ENCODE data around the gene SYT14. TPM values are rescaled to one million over a fixed set of nuclear protein-coding genes. Genes with fewer than 3 reads are reported as not detected.
"Not testable (repeated sequence)": the region's sequence is repeated elsewhere in the genome, so short reads cannot be mapped to it uniquely, and the experiment has no call there.

Gene SYT14
- polyA plus RNA-seq, 4 donors, result 0.26 to 0.39 (median 0.30) TPM

DNA sequence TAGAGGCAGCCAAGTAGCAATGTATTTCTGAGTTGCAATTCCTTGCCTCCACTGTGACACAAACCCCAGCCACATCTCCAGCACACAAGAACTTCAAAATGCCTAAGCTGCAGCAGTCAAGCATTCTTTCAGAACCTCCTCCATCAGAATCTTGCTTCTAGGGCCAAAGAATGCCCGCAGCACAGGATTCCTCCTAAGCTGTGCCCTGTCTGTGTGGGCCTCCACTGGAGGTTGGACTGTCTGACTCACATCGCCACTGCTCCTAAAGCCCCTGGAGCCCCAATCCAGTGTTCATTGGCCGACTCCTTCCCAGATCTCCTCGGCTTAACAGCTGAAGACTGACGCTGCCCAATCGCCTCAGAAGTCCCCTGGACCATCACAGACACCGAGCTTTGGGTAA, 251.4 kb downstream of the SYT14 start:
- DNase-seq (ENCODE audit: low read depth in 4 of 4, low spot score in 3 of 4), result no peak

DNA sequence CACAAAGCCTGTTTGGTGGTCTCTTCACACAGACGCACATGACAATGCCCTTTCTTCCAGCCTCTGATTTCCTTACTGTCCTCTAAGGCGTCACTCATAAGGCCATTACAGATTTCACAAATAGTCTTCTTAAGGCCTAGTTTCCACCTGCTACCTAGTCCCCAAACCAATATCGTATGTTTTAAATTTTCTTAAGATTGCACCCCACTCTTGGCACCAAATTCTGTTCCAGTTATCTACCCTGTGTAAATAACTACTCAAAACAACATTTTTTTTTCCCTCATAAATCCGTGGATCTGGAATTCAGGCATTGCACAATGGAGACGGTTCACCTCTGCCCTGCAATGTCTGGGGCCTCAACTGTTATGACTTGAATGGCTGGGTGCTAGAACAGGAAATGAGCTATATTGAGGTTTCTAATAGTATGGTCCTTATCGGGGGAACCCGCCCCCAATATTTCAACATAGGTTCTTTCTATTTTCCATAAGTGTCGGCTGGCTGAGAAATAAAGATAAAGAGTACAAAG, 257.7 kb downstream of the SYT14 start:
- DNase-seq (ENCODE audit: low read depth in 4 of 4, low spot score in 3 of 4), result no peak

DNA sequence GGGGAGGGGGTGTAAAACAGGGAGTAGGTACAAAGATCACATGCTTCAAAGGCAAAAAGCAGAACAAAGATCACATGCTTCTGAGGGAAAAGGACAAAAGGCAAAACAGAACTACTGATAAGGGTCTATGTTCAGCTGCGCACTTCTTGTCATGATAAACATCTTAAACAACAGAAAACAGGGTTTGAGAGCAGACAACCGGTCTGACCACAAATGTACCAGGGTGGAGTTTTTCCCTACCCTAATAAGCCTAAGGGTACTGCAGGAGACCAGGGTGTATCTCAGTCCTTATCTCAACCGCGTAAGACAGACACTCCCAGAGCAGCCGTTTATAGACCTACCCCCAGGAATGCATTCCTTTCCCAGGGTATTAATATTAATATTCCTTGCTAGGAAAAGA, 258.2 kb downstream of the SYT14 start:
- not testable (repeated sequence) for DNase-seq (ENCODE audit: low read depth in 4 of 4, low spot score in 3 of 4)

DNA sequence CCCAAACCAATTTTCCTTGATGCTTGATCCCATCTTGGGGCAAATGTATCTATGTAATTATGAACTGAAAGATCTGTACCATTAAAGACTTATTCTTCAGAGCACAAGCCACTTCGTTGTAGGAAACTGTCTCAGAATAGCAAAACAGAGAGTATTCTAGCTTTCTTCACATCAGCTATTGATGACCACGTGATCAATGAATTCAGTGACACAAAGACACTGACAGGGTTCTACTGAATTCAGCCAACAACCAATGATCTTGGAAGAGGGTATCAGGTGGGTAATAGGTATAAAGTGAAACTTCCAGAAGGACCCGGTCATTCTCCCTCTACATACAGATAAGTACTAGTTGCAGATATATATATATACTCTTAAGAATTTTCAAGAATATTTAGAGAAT, 260.8 kb downstream of the SYT14 start:
- DNase-seq (ENCODE audit: low read depth in 4 of 4, low spot score in 3 of 4), result no peak

DNA sequence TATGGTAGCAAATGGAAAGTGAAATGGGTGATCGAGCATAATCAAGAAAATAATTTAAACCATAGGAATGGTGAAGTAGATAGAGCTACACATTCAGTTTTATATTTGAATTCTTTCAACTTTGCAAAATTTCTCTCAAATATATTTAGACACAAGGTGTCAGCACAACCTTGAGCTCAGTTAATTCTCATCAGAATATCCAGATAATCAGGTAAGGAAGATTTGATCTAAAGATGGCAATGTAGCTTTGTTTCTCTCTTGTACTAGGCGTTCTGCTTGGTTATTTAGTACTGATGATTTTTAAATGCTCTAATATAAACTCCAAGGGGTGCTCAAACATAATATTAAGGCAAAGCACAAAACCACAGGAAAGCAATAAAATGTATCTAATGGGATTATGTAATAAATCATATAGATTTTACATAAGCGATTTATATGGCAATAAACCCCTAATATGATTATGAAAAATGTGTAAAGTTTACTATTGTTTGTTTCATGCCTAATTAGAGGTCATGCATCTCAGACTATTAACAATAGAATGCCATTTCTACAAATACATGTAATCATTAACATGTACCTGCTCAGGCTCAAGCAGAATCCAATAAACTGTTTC, 262.2 kb downstream of the SYT14 start:
- DNase-seq (ENCODE audit: low read depth in 4 of 4, low spot score in 3 of 4), result no peak

DNA sequence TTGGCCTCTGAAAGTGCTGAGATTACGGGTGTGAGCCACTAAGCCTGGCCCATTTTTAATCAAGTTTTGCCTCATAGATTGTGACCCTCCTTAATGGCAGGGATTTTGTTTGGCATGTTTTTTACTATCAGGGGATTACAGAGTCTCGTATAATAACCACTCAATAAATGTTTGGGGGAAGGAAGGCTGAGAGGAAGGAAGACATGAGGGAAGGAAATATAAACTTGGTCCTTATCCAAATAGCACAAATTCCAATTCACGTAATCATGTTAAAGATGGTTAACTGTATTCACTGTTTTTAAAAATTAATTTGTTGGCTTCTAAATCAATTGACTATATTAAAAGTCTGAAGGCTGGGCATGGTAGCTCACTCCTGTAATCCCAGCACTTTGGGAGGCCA, 263.7 kb downstream of the SYT14 start:
- no peak for DNase-seq (ENCODE audit: low read depth in 4 of 4, low spot score in 3 of 4)

DNA sequence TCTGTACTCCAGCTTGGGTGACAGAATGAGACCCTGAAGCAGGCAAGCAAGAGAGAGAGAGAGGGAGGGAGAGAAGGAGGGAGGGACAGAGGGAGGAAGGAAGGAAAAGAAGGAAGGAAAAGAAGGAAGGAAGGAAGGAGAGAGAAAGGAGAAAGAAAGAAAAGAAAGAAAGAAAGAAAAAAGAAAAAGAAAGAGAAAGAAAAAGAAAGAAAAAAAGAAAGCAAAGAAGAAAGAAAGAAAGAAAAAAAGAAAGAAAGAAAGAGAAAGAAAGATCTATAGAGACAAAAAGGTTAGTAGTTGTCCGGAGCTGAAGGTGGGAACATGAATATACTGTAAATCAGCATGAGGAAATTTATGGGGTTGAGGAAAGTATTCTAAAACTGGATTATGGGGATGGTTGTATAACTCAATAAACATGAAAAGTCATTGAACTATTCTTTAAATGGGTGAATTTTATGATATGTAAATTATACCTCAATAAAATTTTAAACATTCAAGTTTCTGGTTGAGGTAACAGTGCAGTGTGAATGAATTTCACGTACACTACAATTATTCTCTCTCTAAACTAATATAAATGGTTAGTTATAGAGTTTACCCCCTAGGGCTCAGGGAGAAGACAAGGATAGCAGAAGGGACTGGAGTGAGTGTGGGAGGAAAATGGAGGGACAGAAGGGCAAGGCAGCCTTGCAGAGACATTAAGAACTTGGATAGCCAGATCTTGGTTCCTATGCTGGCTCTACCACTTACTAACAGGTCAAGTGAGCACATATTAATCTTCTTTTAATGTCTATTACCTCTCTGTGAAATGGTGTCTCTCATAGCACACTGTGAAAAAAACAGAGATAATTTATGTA, 269.8 kb downstream of the SYT14 start:
- no peak for DNase-seq (ENCODE audit: low read depth in 4 of 4, low spot score in 3 of 4)

DNA sequence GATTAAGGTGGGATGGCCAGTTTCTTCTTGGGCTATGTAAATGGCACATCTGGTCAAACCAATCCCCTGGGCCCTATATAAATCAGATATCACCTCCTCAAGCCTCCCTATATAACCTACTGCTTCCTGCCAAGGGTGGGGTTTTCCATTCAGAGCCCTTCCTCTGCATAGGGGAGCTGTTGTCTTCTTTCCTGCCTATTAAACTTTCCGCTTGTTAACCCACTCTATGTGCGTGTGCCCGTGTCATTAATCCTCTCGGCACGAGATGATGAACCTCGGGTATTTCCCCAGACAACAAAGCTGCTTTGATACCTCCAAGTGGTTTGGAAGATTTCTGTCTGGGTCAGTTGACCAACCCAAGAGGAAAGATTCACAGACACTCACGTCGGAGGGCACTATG, 275.3 kb downstream of the SYT14 start:
- DNase-seq (ENCODE audit: low read depth in 4 of 4, low spot score in 3 of 4), result no peak

DNA sequence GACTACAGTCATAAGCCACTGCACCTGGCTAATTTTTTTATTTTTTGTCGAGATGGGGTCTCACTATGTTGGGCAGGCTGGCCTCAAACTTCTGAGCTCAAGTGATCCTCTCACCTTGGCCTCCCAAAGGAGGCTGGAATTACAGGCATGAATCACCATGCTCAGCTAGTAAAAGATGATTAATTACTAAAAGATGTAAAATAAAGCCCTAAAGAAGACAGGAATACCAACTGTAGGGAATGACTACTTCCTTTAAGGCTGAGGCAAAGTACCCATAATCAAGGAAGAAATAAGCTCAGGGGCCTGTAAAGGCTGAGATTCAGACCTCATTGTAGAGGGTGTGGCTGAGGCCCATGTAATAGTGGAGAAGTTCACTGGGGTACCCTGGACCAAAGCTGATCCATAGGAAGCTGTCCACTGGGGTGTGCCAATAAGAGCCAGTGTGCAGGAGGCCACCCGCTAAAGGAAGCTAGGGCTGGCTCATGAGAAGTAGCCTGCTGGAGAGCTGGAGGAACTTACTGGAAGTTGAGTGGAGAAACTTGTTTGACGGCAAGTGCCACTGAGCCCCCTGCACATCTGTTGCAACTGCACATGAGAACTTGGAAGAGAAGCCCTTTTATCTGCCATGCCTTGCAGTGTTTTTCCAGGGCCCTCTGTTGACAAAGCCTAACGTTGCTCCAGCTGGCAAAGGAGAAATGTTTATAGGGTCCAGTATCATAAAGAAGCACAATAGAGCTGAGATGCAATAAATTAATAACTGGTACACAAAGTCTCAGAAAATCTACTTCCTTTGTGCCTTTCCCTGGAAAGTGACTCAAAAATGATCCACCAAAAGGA, 276.8 kb downstream of the SYT14 start:
- DNase-seq (ENCODE audit: low read depth in 4 of 4, low spot score in 3 of 4), result no peak

DNA sequence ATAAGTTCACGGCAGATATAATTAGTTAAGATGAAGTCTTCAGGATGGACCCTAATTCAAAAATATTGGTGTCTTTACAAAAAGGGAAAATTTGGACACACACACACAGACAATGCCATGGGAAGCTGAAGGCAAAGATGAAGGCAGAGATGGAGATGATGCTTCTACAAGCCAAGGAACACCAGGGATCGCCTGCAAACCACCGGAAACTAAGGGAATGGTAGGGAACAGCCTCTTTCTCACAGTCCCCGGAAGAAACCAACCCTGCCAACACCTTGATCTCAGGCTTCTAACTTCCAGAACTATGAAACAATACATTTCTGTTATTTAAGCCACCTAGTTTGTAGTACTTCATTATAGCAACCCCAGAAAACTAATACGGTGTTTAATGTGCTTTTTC, 279.5 kb downstream of the SYT14 start:
- no peak for DNase-seq (ENCODE audit: low read depth in 4 of 4, low spot score in 3 of 4)

DNA sequence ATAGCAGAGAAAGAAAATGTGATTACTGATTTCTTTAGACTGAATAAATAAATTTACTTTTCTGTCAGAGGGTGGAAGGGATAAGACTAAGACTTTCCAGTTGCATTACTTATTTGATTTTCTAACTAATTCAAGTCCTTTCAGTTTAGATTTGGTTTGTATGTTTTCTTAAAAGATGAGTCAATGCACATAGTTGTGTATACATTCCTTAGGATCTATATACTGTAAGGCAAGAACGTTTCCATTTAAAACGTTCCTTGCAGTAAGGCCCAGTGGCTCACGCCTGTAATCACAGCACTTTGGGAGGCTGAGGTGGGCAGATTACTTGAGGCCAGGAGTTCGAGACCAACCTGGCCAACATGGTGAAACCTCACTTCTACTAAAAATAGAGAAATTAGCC, 280.0 kb downstream of the SYT14 start:
- no peak for DNase-seq (ENCODE audit: low read depth in 4 of 4, low spot score in 3 of 4)

Other genes with a start within 250 kb of the SYT14 start
- gene HSD11B1, start 233.4 kb upstream of the SYT14 start, polyA plus RNA-seq (ENCODE audit: insufficient read length in 4 of 4), result under 1 TPM; 0.17 to 0.90 (median 0.39) TPM
- 1 to 10 TPM; 1.1 to 2.6 (median 1.7) TPM for gene TRAF3IP3, start 182.2 kb upstream of the SYT14 start, polyA plus RNA-seq (ENCODE audit: insufficient read length in 4 of 4)
- gene C1orf74, start 153.7 kb upstream of the SYT14 start, polyA plus RNA-seq (ENCODE audit: insufficient read length in 4 of 4), result 1 to 10 TPM; 1.3 to 4.0 (median 3.4) TPM
- 10 to 100 TPM in 3 of 4 donors, under 1 TPM in 1; 0.52 to 22.5 (median 17.6) TPM for gene IRF6, start 132.1 kb upstream of the SYT14 start, polyA plus RNA-seq (ENCODE audit: insufficient read length in 4 of 4)
- 10 to 100 TPM in 3 of 4 donors, 1 to 10 TPM in 1; 8.1 to 11.1 (median 10.5) TPM for gene UTP25, start 110.2 kb upstream of the SYT14 start, polyA plus RNA-seq (ENCODE audit: insufficient read length in 4 of 4)

Data from left renal pelvis (tissue), 4 donors.